Gastroesophageal sphincter (tissue), 4 donors: Measurements from ENCODE around the gene ZGRF1. TPM values are rescaled to one million over a fixed set of nuclear protein-coding genes. Genes with fewer than 3 reads are reported as not detected.

ENCODE experiments used
- ATAC-seq: fragments of 150-250 bp; one replicate; pipeline ENCODE4 v1.9.1; 2016; ENCODE audit warnings: mild to moderate bottlenecking, moderate library complexity
- H3K27ac ChIP-seq, 4 donors: fragments of 200-600 bp; sonication (generic) in 3 of 4; 1 replicate in 3 of 4; 2 replicates in 1 of 4; pipeline ENCODE4 v1.5.1; 2016 to 2019
- H3K27me3 ChIP-seq: fragments of 200-600 bp; sonication (generic); one replicate; pipeline ENCODE4 v1.5.1; 2019
- H3K36me3 ChIP-seq, 2 donors: fragments of 200-600 bp; sonication (generic); one replicate each; pipeline ENCODE4 v1.5.1; 2019; ENCODE audit warnings: control low read depth in 1 of 2
- H3K4me1 ChIP-seq, 3 donors: fragments of 200-600 bp; sonication (generic); 1 replicate in 2 of 3; 2 replicates in 1 of 3; pipeline ENCODE4 v1.5.1; 2016 to 2019; ENCODE audit warnings: control low read depth in 2 of 3
- H3K4me3 ChIP-seq, 2 donors: fragments of 200-600 bp; sonication (generic); one replicate each; pipeline ENCODE4 v1.5.1; 2019; ENCODE audit warnings: mild to moderate bottlenecking in 1 of 2, moderate library complexity in 1 of 2
- H3K9me3 ChIP-seq, 3 donors: fragments of 200-600 bp; sonication (generic); one replicate each; pipeline ENCODE4 v1.5.1; 2017 to 2019; ENCODE audit warnings: control low read depth in 2 of 3
- CTCF ChIP-seq, 4 experiments: fragments of 200-600 bp in 2 of 4; fragments of 450-650 bp in 2 of 4; sonication (generic) in 1 of 4; IDR thresholded peaks; one replicate each; pipeline ENCODE4 v1.5.1; 2017 to 2019; ENCODE audit warnings: antibody characterized with exemption in 4 of 4, mild to moderate bottlenecking in 2 of 4, moderate library complexity in 2 of 4
- EP300 ChIP-seq: sonication (generic); formaldehyde crosslinking; IDR thresholded peaks from one replicate; pipeline ENCODE4 v1.6.1; 2017; ENCODE audit warnings: antibody characterized with exemption, mild to moderate bottlenecking
- POLR2A ChIP-seq, 2 donors: fragments of 450-650 bp; IDR thresholded peaks; one replicate each; pipeline ENCODE4 v1.6.1; 2017; ENCODE audit warnings: antibody characterized with exemption in 2 of 2, mild to moderate bottlenecking in 2 of 2, moderate library complexity in 1 of 2
- POLR2AphosphoS5 ChIP-seq: sonication (generic); formaldehyde crosslinking; IDR thresholded peaks from one replicate; pipeline ENCODE4 v1.6.1; 2017; ENCODE audit warnings: antibody characterized with exemption
- WGBS, 2 donors: methylation state at CpG; one replicate each; pipeline ENCODE4 v1.1.5; 2018; ENCODE audit warnings: low coverage in 1 of 2; 5-methylcytosine and 5-hydroxymethylcytosine counted together
- total RNA-seq, 4 donors: library from RNA; depleted of rRNA; stranded (reverse); fragments of >200 nt; gene quantifications; one replicate each; pipeline ENCODE4 v1.1.0, GENCODE V29; 2016

Gene ZGRF1
- total RNA-seq, 4 donors from 2014 or later: 2.8 to 4.7 (median 3.9) TPM

DNA sequence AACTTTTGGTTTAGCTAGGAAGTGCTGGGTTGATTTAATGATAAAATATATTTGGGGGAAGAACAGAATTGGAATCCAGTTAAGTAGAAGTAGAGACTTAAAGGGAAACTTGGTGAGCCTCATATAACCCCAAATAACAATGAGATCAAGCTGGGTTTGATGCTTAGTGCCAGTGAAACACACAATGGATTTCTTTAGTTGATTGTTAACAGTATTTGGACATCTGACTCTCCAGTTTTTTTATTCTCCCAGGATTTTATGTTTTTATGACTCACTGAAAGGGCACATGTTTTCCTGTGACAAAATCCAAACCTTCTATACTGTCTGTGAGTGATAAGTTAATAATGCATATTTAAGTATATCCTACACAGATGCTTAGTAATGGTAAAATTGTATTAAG, 118.0 kb downstream of the ZGRF1 start:
- no peak overlapping the region for H3K4me3 ChIP-seq
- peaks cover 0 to 29% (median 0%) of the 10 kb centered on the region in 3 donors for H3K9me3 ChIP-seq
- peaks cover 0 to 68% (median 26%) of the 10 kb centered on the region in 3 donors for H3K4me1 ChIP-seq
- H3K27me3 ChIP-seq: peaks cover 100% of the 10 kb centered on the region
- H3K27ac ChIP-seq: no peak overlapping the region
- no peaks in the 10 kb centered on the region for H3K36me3 ChIP-seq
- TF ChIP-seq EP300 (no peak), CTCF (IDR thresholded peaks at IDR 0.05) (no peak), POLR2AphosphoS5 (no peak), POLR2A (IDR thresholded peaks at IDR 0.05) (no peak)
- no peak for ATAC-seq

DNA sequence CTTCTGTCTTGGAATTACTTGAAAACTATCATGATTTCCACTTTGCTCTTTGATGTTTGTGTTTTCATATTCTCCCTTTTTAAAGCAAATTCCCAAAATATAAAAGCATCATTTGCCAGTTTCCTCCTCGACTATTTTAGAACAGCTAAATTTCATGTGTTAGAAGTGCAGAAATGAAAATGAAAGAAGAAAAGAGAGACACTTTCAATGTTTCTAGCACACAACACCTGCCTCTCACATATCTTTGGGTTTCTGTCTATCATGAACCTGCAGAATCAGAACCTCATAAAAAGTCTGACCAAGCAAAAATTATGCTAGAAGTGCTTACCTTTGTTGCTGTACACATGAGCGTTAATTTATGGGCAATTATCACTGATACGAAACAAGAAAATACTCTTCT, 118.8 kb downstream of the ZGRF1 start:
- H3K27ac ChIP-seq: no peak overlapping the region
- no peaks in the 10 kb centered on the region for H3K36me3 ChIP-seq
- 14 to 33% methylated on average over 2 to 3 of the region's 3 CpGs for WGBS, 2 donors
- H3K4me1 ChIP-seq: peaks cover 0 to 61% (median 20%) of the 10 kb centered on the region in 3 donors
- H3K9me3 ChIP-seq: peaks cover 0 to 25% (median 0%) of the 10 kb centered on the region in 3 donors
- no peak overlapping the region for H3K4me3 ChIP-seq
- TF ChIP-seq POLR2A (IDR thresholded peaks at IDR 0.05): no peak
- no peak for TF ChIP-seq EP300
- TF ChIP-seq POLR2AphosphoS5: no peak
- TF ChIP-seq CTCF (IDR thresholded peaks at IDR 0.05): no peak
- no peak for ATAC-seq
- H3K27me3 ChIP-seq: peaks cover 100% of the 10 kb centered on the region

- TF ChIP-seq CTCF (IDR thresholded peaks at IDR 0.05): no peak
- TF ChIP-seq POLR2A (IDR thresholded peaks at IDR 0.05): no peak
- TF ChIP-seq POLR2AphosphoS5: no peak
- no peak overlapping the region for H3K27ac ChIP-seq
- peaks cover 0 to 55% (median 18%) of the 10 kb centered on the region in 3 donors for H3K4me1 ChIP-seq
- no peak for ATAC-seq
- H3K36me3 ChIP-seq: no peaks in the 10 kb centered on the region
- peaks cover 100% of the 10 kb centered on the region for H3K27me3 ChIP-seq
- H3K4me3 ChIP-seq: peak overlapping the region in 1 of 2 donors; percentile 61
- H3K9me3 ChIP-seq: peaks cover 0 to 22% (median 0%) of the 10 kb centered on the region in 3 donors
- 2 to 5% methylated on average over 7 to 15 of the region's 20 CpGs for WGBS, 2 donors
These were observed 119.6 kb downstream of the ZGRF1 start for GRCh38 chr4:112517067-112517634.

- H3K4me3 ChIP-seq: peak overlapping the region; percentile 1 to 61
- H3K4me1 ChIP-seq: peaks cover 0 to 55% (median 18%) of the 10 kb centered on the region in 3 donors
- no peak overlapping the region for H3K27ac ChIP-seq
- H3K36me3 ChIP-seq: no peaks in the 10 kb centered on the region
- TF ChIP-seq CTCF (IDR thresholded peaks at IDR 0.05): no peak
- no peak for TF ChIP-seq POLR2A (IDR thresholded peaks at IDR 0.05)
- no peak for TF ChIP-seq POLR2AphosphoS5
- TF ChIP-seq EP300: no peak
- no peak for ATAC-seq
- peaks cover 100% of the 10 kb centered on the region for H3K27me3 ChIP-seq
- 1 to 2% methylated on average over 10 of the region's 55 CpGs for WGBS, 2 donors
- H3K9me3 ChIP-seq: peaks cover 0 to 24% (median 0%) of the 10 kb centered on the region in 3 donors
These were observed 120.1 kb downstream of the ZGRF1 start for GRCh38 chr4:112516471-112517066.

DNA sequence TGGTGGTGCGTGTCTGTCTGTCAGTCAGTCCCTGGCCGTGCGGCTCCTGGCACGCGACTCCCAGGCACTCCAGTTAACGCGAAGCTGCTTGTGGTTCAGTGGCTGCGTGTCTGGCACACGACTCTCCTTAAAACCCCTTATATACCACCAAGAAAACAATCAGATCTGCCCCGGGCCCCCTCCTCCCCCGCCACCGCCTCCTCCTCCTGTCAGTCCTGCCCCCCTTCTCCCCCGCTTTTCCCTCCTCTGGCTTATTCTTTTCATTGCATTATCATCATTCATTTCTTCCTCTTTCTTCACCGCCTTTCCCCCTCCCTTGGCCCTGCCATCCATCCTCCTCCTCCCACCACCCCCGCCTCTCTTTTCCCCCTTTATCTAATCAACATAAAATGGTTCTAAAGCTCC, 120.6 kb downstream of the ZGRF1 start, which contains the start of gene NEUROG2:
Gene NEUROG2 (minus strand): TSS at position 115 of the 405 bp plus-strand sequence. CDS start 705 bp downstream, outside the sequence.
- H3K27me3 ChIP-seq: peaks cover 100% of the 10 kb centered on the region
- ATAC-seq: no peak
- TF ChIP-seq POLR2A (IDR thresholded peaks at IDR 0.05) (no peak), POLR2AphosphoS5 (no peak), EP300 (no peak), CTCF (IDR thresholded peaks at IDR 0.05) (no peak)
- WGBS, 2 donors: 1% methylated on average over 13 of the region's 15 CpGs; no CpG with 5 or more reads in 1 of the 2 donors
- no peaks in the 10 kb centered on the region for H3K36me3 ChIP-seq
- peaks cover 0 to 53% (median 19%) of the 10 kb centered on the region in 3 donors for H3K4me1 ChIP-seq
- H3K4me3 ChIP-seq: peak within 1 kb of the TSS; percentile 20 to 61
- H3K27ac ChIP-seq: no peak within 1 kb of the TSS
- peaks cover 0 to 25% (median 0%) of the 10 kb centered on the region in 3 donors for H3K9me3 ChIP-seq
